ENCODE data around the gene JAKMIP2. TPM values are rescaled to one million over a fixed set of nuclear protein-coding genes. Genes with fewer than 3 reads are reported as not detected.
A peak's percentile ranks its signal among the peaks of the same experiment; 100 is the strongest.

Gene JAKMIP2
- total RNA-seq, 4 donors from 2014 or later, result 0.45 TPM; not detected in 3

DNA sequence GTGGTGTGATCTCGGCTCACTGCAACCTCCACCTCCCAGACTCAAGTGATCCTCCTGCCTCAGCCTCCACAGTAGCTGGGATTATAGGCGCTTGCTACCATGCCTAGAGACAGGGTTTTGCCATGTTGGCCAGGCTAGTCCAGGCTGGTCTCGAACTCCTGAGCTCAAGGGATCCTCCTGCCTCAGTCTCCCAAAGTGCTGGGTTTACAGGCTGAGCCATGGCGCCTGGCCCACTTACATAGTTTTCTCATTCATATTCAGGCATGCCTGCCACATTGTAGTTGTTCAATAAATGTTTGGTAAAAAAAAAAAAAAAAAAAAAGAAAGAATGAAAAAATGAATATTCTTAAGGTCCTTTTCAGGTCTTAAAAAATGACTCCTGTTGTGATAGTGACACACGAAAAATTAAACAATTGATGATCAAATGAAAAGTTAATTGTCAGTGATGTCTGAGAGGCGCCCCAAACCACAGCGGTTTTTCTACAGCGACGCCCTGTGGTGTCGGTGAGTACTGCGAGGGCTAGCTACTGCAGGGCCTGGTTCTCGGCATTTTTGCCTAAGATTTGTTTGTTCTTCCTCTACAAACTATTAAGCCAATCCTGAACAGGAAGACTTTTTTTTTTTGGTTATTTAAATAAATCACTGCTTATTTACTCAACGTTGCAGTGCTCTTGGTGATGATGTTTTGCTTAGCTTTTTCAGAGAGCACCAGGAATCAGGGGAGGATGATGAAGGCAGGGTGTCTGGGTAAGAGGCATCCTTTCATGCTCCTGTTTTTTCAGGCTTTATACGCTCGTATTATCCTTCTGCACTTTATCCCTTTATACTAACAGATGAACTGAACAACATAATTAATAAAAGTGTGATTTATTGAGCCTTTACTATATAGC lies 205.6 kb downstream of the JAKMIP2 start:
- DNase-seq (ENCODE audit: low spot score in 2 of 2), result no peak
- Histone ChIP-seq H3K9me3 (peaks cover 3% of the 10 kb centered on the region), H3K4me1 (no peaks in the 10 kb centered on the region), H3K36me3 (no peaks in the 10 kb centered on the region), H3K4me3 (no peak overlapping the region), H3K27ac (no peak overlapping the region), H3K27me3 (no peaks in the 10 kb centered on the region)
- WGBS, result 46% methylated on average over 15 of the region's 15 CpGs
- TF ChIP-seq, protein P1, sequence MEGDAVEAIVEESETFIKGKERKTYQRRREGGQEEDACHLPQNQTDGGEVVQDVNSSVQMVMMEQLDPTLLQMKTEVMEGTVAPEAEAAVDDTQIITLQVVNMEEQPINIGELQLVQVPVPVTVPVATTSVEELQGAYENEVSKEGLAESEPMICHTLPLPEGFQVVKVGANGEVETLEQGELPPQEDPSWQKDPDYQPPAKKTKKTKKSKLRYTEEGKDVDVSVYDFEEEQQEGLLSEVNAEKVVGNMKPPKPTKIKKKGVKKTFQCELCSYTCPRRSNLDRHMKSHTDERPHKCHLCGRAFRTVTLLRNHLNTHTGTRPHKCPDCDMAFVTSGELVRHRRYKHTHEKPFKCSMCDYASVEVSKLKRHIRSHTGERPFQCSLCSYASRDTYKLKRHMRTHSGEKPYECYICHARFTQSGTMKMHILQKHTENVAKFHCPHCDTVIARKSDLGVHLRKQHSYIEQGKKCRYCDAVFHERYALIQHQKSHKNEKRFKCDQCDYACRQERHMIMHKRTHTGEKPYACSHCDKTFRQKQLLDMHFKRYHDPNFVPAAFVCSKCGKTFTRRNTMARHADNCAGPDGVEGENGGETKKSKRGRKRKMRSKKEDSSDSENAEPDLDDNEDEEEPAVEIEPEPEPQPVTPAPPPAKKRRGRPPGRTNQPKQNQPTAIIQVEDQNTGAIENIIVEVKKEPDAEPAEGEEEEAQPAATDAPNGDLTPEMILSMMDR (IDR thresholded peaks at IDR 0.05), result peak; percentile 71 to 90
- no peak for TF ChIP-seq POLR2AphosphoS5 (IDR thresholded peaks at IDR 0.05)

DNA sequence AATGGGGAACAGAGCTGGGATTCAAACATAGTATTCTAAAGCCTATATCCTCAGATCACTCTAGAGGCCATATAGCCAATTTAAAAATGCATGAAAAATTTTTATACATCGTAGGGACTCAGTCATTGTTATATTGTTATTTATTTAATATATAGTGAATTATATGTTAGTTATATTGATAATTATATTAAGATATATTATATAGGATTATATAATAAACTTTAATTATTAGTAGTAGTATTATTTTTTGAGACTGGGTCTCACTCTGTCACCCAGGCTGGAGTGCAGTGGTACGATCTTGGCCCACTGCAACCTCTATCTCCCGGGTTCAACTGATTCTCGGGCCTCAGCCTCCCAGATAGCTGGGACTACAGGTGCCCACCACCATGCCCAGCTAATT lies 206.9 kb downstream of the JAKMIP2 start:
- Histone ChIP-seq H3K4me1 (no peaks in the 10 kb centered on the region), H3K9me3 (peaks cover 3% of the 10 kb centered on the region), H3K36me3 (no peaks in the 10 kb centered on the region), H3K27me3 (no peaks in the 10 kb centered on the region), H3K4me3 (no peak overlapping the region), H3K27ac (no peak overlapping the region)
- WGBS, result 93% methylated on average over 4 of the region's 4 CpGs
- DNase-seq (ENCODE audit: low spot score in 2 of 2), result no peak
- no peak for TF ChIP-seq EP300 (IDR thresholded peaks at IDR 0.05)
- no peak for TF ChIP-seq POLR2A (IDR thresholded peaks at IDR 0.05)
- no peak for TF ChIP-seq POLR2AphosphoS5 (IDR thresholded peaks at IDR 0.05)
- TF ChIP-seq, protein P1 (IDR thresholded peaks at IDR 0.05), result no peak

DNA sequence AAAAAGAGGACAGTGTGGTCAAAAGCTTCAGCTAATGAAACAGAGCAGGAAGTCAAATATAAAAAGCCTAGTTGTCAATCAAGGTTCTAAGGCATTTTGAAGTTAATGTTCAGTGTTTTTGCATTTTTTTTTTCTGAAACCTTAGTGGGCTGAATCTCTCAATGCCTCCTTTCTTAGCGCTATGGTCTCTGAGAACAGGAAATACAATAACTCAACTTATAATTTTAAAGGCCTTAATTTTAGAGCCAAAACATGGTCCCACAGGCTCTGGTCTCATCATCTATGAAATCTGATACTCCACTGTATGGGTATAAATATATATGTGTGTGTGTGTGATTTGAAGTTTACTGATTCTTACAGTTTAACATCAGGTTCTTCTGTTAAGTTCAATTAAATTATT lies 209.3 kb downstream of the JAKMIP2 start:
- 72% methylated on average over 1 of the region's 1 CpG for WGBS
- DNase-seq (ENCODE audit: low spot score in 2 of 2), result no peak
- Histone ChIP-seq H3K9me3 (no peaks in the 10 kb centered on the region), H3K4me1 (no peaks in the 10 kb centered on the region), H3K36me3 (no peaks in the 10 kb centered on the region), H3K4me3 (no peak overlapping the region), H3K27ac (no peak overlapping the region), H3K27me3 (no peaks in the 10 kb centered on the region)
- TF ChIP-seq POLR2AphosphoS5 (IDR thresholded peaks at IDR 0.05), result no peak
- TF ChIP-seq, protein P1 (IDR thresholded peaks at IDR 0.05), result no peak
- no peak for TF ChIP-seq EP300 (IDR thresholded peaks at IDR 0.05)
- TF ChIP-seq POLR2A (IDR thresholded peaks at IDR 0.05), result no peak

DNA sequence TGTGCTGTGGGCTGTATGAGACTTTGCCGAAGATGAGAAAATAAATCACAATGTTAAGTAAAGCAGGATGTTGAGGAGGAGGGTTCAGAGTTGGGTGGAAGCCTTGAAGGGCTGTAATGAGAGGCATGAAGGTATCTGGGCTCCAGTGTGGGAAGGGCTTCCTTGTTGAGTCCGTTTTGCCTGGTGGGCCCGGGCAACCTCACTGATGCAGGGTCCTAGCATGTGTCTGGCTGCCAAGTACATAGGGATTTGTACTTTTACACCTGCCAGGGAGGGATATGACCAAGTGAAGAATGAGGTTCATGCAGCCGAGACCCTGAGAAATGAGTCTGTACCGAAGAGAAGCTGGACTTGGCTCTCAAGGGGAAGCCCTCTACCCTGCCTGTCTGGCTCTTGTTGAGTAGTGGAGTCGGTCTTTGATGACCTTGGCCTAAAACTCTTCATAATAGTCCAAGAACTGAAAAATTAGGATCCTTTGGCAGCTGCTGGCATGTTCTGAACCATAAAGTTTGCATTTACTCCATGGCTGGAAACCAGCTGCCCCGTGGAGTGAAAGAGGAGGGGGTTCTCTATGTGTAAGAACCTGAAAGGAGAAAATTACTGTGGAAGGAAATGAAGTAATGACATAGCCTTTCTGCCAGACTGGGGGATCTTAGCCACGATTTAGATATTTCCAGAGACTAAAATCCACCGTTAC lies 213.7 kb downstream of the JAKMIP2 start:
- no peak for TF ChIP-seq POLR2A (IDR thresholded peaks at IDR 0.05)
- no peak for TF ChIP-seq POLR2AphosphoS5 (IDR thresholded peaks at IDR 0.05)
- TF ChIP-seq EP300 (IDR thresholded peaks at IDR 0.05), result no peak
- TF ChIP-seq, protein P1 (IDR thresholded peaks at IDR 0.05), result no peak
- no peak for DNase-seq (ENCODE audit: low spot score in 2 of 2)
- 85% methylated on average over 9 of the region's 9 CpGs for WGBS
- H3K27ac ChIP-seq, result no peak overlapping the region
- H3K9me3 ChIP-seq, result no peaks in the 10 kb centered on the region
- no peaks in the 10 kb centered on the region for H3K27me3 ChIP-seq
- H3K4me3 ChIP-seq, result no peak overlapping the region
- no peaks in the 10 kb centered on the region for H3K36me3 ChIP-seq
- no peaks in the 10 kb centered on the region for H3K4me1 ChIP-seq

DNA sequence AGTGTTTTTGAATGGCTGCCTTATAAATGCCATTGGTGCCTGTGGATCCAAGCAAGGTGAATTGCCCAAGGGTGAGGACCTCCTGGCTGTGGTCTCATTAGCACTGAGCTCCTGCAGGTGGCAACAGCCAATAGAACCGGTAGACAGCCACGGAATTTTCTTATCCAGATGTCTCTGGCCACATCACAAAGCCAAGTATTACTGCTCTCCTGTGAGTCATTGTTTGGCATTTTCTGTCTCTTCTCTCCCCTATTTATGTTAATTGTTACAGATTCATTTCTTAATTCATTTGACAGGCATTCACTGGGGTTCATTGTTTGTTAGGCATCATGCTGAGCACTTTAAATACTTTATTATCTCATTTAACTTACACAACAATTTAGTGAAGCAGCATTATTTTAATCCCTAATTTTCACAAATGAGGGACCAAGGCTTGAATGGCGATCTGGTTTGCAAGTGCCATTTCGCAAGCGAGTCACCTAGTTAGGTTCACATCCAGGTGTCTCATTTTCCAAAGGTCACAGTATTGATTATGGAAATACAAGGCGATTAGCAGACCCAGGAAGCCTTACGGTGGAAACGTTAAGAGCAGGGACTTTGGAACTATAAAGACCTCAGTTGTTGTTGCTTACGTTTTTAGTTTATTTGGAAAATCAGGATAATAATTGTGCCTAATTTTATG lies 214.5 kb downstream of the JAKMIP2 start:
- Histone ChIP-seq H3K9me3 (no peaks in the 10 kb centered on the region), H3K27ac (no peak overlapping the region), H3K4me3 (no peak overlapping the region), H3K36me3 (no peaks in the 10 kb centered on the region), H3K4me1 (no peaks in the 10 kb centered on the region), H3K27me3 (no peaks in the 10 kb centered on the region)
- TF ChIP-seq, protein P1 (IDR thresholded peaks at IDR 0.05), result no peak
- no peak for TF ChIP-seq POLR2AphosphoS5 (IDR thresholded peaks at IDR 0.05)
- TF ChIP-seq POLR2A (IDR thresholded peaks at IDR 0.05), result no peak
- TF ChIP-seq EP300 (IDR thresholded peaks at IDR 0.05), result no peak
- DNase-seq (ENCODE audit: low spot score in 2 of 2), result no peak
- WGBS, result 71% methylated on average over 9 of the region's 9 CpGs
